Measurements from ENCODE around the gene LARGE1.

- TF ChIP-seq POLR2A (IDR thresholded peaks at IDR 0.05) (no peak), CTCF (IDR thresholded peaks at IDR 0.05) (no peak)
These were observed 688.2 kb downstream of the LARGE1 start for GRCh38 chr22:33232071-33232470.

Measured in uterus (tissue), 2 donors.